PFSK-1 (cell line): ENCODE measurements around the gene RPS6KA2.

Experiments used
- FOXP2 ChIP-seq: optimal IDR thresholded peaks from 2 replicates; pipeline ENCODE3; 2011; ENCODE audit warnings: borderline replicate concordance, control low read depth, inconsistent platforms; ENCODE audit not compliant: insufficient read depth; ENCODE audit errors: extremely low read length, extremely low read depth
- POLR2AphosphoS5 ChIP-seq: IDR thresholded peaks from 2 replicates; pipeline ENCODE4 v1.6.1; 2012; ENCODE audit warnings: low read depth, mild to moderate bottlenecking, control low read depth, low read length, moderate library complexity
- REST ChIP-seq, 2 experiments: IDR thresholded peaks; 2 replicates each; pipeline versions ENCODE4 v1.6.1 to v1.8.0; 2011 to 2012; ENCODE audit warnings: low read depth in 2 of 2, low read length in 2 of 2, control low read depth in 1 of 2, inconsistent platforms in 1 of 2, mild to moderate bottlenecking in 1 of 2, moderate library complexity in 1 of 2; ENCODE audit not compliant: insufficient read depth in 1 of 2
- SIN3A ChIP-seq: IDR thresholded peaks from 2 replicates; pipeline ENCODE4 v1.6.1; 2012; ENCODE audit warnings: mild to moderate bottlenecking, low read length, moderate library complexity, borderline replicate concordance; ENCODE audit not compliant: insufficient read depth
- TAF1 ChIP-seq: IDR thresholded peaks from 2 replicates; pipeline ENCODE4 v1.6.1; 2012; ENCODE audit warnings: low read length, control low read depth, borderline replicate concordance; ENCODE audit not compliant: insufficient read depth

GRCh38 chr6:166526937-166527336, 100.1 kb downstream of the RPS6KA2 start:
- no peak for TF ChIP-seq POLR2AphosphoS5
- no peak for TF ChIP-seq REST (IDR thresholded peaks at IDR 0.05; ENCODE audit: insufficient read depth in 1 of 2, low read depth in 2 of 2, low read length in 2 of 2)
- TF ChIP-seq SIN3A = no peak
- TF ChIP-seq FOXP2 = no peak
- no peak for TF ChIP-seq TAF1
